ENCODE results near the gene USP27X.

GRCh38 chrX:49930039-49930438 is 50.8 kb downstream of the USP27X start:
- TF ChIP-seq, protein P1, sequence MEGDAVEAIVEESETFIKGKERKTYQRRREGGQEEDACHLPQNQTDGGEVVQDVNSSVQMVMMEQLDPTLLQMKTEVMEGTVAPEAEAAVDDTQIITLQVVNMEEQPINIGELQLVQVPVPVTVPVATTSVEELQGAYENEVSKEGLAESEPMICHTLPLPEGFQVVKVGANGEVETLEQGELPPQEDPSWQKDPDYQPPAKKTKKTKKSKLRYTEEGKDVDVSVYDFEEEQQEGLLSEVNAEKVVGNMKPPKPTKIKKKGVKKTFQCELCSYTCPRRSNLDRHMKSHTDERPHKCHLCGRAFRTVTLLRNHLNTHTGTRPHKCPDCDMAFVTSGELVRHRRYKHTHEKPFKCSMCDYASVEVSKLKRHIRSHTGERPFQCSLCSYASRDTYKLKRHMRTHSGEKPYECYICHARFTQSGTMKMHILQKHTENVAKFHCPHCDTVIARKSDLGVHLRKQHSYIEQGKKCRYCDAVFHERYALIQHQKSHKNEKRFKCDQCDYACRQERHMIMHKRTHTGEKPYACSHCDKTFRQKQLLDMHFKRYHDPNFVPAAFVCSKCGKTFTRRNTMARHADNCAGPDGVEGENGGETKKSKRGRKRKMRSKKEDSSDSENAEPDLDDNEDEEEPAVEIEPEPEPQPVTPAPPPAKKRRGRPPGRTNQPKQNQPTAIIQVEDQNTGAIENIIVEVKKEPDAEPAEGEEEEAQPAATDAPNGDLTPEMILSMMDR (IDR thresholded peaks at IDR 0.05; ENCODE audit: low read length) = no peak
- TF ChIP-seq EZH2phosphoT487 (IDR thresholded peaks at IDR 0.05; ENCODE audit: low read length) = no peak
- no peak for TF ChIP-seq EZH2 (optimal IDR thresholded peaks at IDR 0.05; ENCODE audit: low read depth, low read length)

All from MM.1S (cell line).